CD14-positive monocyte (primary cell): ENCODE data around the gene C5. TPM values are rescaled to one million over a fixed set of nuclear protein-coding genes. Genes with fewer than 3 reads are reported as not detected.
A peak's percentile ranks its signal among the peaks of the same experiment; 100 is the strongest.

Experiments used
- DNase-seq, 3 donors: peaks; one replicate each; pipeline ENCODE4 v3.0.0-alpha.2; 2011 to 2022
- H2AFZ ChIP-seq: 2 replicates; pipeline ENCODE4 v1.6.0; 2012; ENCODE audit warnings: mild to moderate bottlenecking, low read depth, low read length, inconsistent platforms; ENCODE audit not compliant: insufficient read depth, poor library complexity, severe bottlenecking
- H3K27ac ChIP-seq, 2 donors: 1 replicate in 1 of 2; 2 replicates in 1 of 2; pipeline ENCODE4 v1.5.1; 2012 to 2013; ENCODE audit warnings: low read length in 2 of 2, control low read depth in 1 of 2, inconsistent platforms in 1 of 2, low read depth in 1 of 2, mild to moderate bottlenecking in 1 of 2
- H3K27me3 ChIP-seq, 2 donors: one replicate each; pipeline versions ENCODE4 v1.6.0 to v1.6.1; 2011 to 2013; ENCODE audit warnings: low read length in 2 of 2; ENCODE audit not compliant: control insufficient read depth in 2 of 2, insufficient read depth in 2 of 2
- H3K36me3 ChIP-seq, 2 donors: replicated peaks in 1 of 2; 1 replicate in 1 of 2; 2 replicates in 1 of 2; pipeline versions ENCODE4 v1.5.1 to v1.6.1; 2012 to 2013; ENCODE audit warnings: low read length in 2 of 2, control low read depth in 1 of 2, inconsistent platforms in 1 of 2, mild to moderate bottlenecking in 1 of 2; ENCODE audit not compliant: insufficient read depth in 2 of 2, control insufficient read depth in 1 of 2
- H3K4me1 ChIP-seq, 2 donors: 1 replicate in 1 of 2; 2 replicates in 1 of 2; pipeline versions ENCODE4 v1.5.1 to v1.6.1; 2012 to 2013; ENCODE audit warnings: low read length in 2 of 2, control low read depth in 1 of 2, inconsistent platforms in 1 of 2, mild to moderate bottlenecking in 1 of 2, moderate library complexity in 1 of 2; ENCODE audit not compliant: insufficient read depth in 2 of 2, control insufficient read depth in 1 of 2
- H3K4me2 ChIP-seq: replicated peaks from 2 replicates; pipeline ENCODE3; 2012; ENCODE audit warnings: low read length, moderate library complexity, mild to moderate bottlenecking; ENCODE audit not compliant: poor library complexity, severe bottlenecking; ENCODE audit errors: extremely low read depth
- H3K4me3 ChIP-seq, 3 experiments: fragments of 200-600 bp in 1 of 3; sonication (generic) in 1 of 3; replicated peaks in 1 of 3; 1 replicate in 2 of 3; 2 replicates in 1 of 3; pipeline ENCODE4 v1.5.1; 2011 to 2013; ENCODE audit warnings: low read length in 3 of 3, mild to moderate bottlenecking in 3 of 3, control low read depth in 2 of 3, low read depth in 2 of 3, inconsistent platforms in 1 of 3, moderate library complexity in 1 of 3
- H3K79me2 ChIP-seq: 2 replicates; pipeline ENCODE4 v1.6.0; 2012; ENCODE audit warnings: mild to moderate bottlenecking, control low read depth, inconsistent platforms, low read length, moderate library complexity; ENCODE audit not compliant: insufficient read depth
- H3K9ac ChIP-seq: 2 replicates; pipeline ENCODE4 v1.6.0; 2017; ENCODE audit warnings: low read length, mild to moderate bottlenecking; ENCODE audit not compliant: insufficient read depth, poor library complexity, severe bottlenecking
- H3K9me3 ChIP-seq, 2 donors: replicated peaks in 1 of 2; 1 replicate in 1 of 2; 2 replicates in 1 of 2; pipeline versions ENCODE4 v1.5.1 to v1.6.1; 2012 to 2013; ENCODE audit warnings: low read length in 2 of 2, control low read depth in 1 of 2; ENCODE audit not compliant: control insufficient read depth in 1 of 2, insufficient read depth in 1 of 2
- H4K20me1 ChIP-seq: 2 replicates; pipeline ENCODE4 v1.6.0; 2012; ENCODE audit warnings: mild to moderate bottlenecking, low read length, control low read depth, moderate library complexity; ENCODE audit not compliant: insufficient read depth
- H3K27ac Mint-ChIP-seq, 7 donors: one replicate each; pipeline ENCODE4 v1.8.0; 2020; ENCODE audit warnings: mild to moderate bottlenecking in 7 of 7, mixed read lengths in 7 of 7, moderate library complexity in 6 of 7, inconsistent platforms in 2 of 7
- H3K27me3 Mint-ChIP-seq, 3 donors: one replicate each; pipeline ENCODE4 v1.8.0; 2021 to 2022; ENCODE audit warnings: low read depth in 3 of 3, mild to moderate bottlenecking in 3 of 3, mixed read lengths in 3 of 3, moderate library complexity in 3 of 3, inconsistent platforms in 1 of 3
- H3K36me3 Mint-ChIP-seq, 2 donors: one replicate each; pipeline ENCODE4 v1.8.0; 2020; ENCODE audit warnings: mixed read lengths in 2 of 2, inconsistent platforms in 1 of 2, mild to moderate bottlenecking in 1 of 2
- H3K4me1 Mint-ChIP-seq: one replicate; pipeline ENCODE4 v1.8.0; 2020; ENCODE audit warnings: mild to moderate bottlenecking, mixed read lengths
- H3K4me3 Mint-ChIP-seq, 2 donors: one replicate each; pipeline ENCODE4 v1.8.0; 2020; ENCODE audit warnings: mild to moderate bottlenecking in 2 of 2, mixed read lengths in 2 of 2, moderate library complexity in 1 of 2
- H3K9me3 Mint-ChIP-seq, 7 donors: one replicate each; pipeline ENCODE4 v1.8.0; 2020 to 2022; ENCODE audit warnings: mixed read lengths in 7 of 7, mild to moderate bottlenecking in 6 of 7, moderate library complexity in 6 of 7, inconsistent platforms in 2 of 7
- WGBS: methylation state at CpG from one replicate; pipeline ENCODE4 v1.1.5; 2013; ENCODE audit warnings: missing lambda C conversion rate; ENCODE audit not compliant: insufficient coverage; 5-methylcytosine and 5-hydroxymethylcytosine counted together
- intact Hi-C, 2 donors: fragments of 100-400 bp; cut with micrococcal nuclease; formaldehyde crosslinking; loops; one replicate each; pipeline versions ENCODE4 v1.15.0 to v1.15.1; 2023
- polyA plus RNA-seq, 3 donors: library from polyadenylated mRNA; depleted of rRNA in 1 of 3; unstranded in 2 of 3; stranded (reverse) in 1 of 3; fragments of 300-500 nt in 2 of 3; fragments of >200 nt in 1 of 3; fragmentation: Illumina TruSeq in 2 of 3; gene quantifications; 1 replicate in 2 of 3; 2 replicates in 1 of 3; pipeline ENCODE4 v1.2.3, GENCODE V29; 2012 to 2021
- TF ChIP-seq, protein P1 (sequence below): fragments of 200-600 bp; IDR thresholded peaks from one replicate; pipeline ENCODE4 v1.8.0; 2022; ENCODE audit warnings: antibody characterized with exemption, mild to moderate bottlenecking

C5 gene
- polyA plus RNA-seq, 3 donors, result 0.66 to 3.5 (median 1.2) TPM

DNA sequence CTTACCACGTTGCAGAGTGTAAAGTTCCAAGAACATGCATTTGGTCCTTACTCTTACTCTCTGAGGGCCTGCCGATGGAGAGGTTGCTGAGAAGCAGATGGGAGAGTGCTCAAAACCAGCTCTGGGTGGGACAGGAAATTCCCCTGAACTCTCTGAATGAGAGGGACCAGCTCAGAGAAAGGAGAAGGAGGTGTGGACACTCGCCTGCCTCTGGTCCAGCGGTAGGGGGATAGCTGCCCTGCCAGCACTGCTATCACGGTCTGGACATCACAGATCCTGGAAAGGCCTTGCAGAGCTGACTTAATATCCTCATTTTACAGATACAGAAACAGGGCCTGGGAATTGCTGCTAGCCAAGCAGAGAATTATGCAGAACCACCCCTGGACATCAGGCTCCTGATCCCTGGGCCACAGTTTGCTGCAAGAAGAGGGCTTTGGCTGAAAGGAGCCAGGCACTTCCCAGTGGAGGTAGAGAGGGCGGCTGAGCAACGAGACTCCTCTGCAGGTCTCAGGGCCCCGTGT lies 128.4 kb downstream of the C5 start:
- Histone ChIP-seq H3K27ac (no peak overlapping the region), H3K27me3 (no peaks in the 10 kb centered on the region), H2AFZ (no peak overlapping the region), H3K4me1 (peaks cover 13 to 15% of the 10 kb centered on the region in 2 donors), H3K9me3 (no peaks in the 10 kb centered on the region), H3K9ac (no peak overlapping the region), H3K4me2 (no peak overlapping the region), H3K4me3 (no peak overlapping the region), H3K79me2 (no peaks in the 10 kb centered on the region), H4K20me1 (no peaks in the 10 kb centered on the region), H3K36me3 (no peaks in the 10 kb centered on the region)
- TF ChIP-seq, protein P1, sequence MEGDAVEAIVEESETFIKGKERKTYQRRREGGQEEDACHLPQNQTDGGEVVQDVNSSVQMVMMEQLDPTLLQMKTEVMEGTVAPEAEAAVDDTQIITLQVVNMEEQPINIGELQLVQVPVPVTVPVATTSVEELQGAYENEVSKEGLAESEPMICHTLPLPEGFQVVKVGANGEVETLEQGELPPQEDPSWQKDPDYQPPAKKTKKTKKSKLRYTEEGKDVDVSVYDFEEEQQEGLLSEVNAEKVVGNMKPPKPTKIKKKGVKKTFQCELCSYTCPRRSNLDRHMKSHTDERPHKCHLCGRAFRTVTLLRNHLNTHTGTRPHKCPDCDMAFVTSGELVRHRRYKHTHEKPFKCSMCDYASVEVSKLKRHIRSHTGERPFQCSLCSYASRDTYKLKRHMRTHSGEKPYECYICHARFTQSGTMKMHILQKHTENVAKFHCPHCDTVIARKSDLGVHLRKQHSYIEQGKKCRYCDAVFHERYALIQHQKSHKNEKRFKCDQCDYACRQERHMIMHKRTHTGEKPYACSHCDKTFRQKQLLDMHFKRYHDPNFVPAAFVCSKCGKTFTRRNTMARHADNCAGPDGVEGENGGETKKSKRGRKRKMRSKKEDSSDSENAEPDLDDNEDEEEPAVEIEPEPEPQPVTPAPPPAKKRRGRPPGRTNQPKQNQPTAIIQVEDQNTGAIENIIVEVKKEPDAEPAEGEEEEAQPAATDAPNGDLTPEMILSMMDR, result no peak
- Mint-ChIP-seq H3K27me3 (no peaks in the 10 kb centered on the region), H3K27ac (peak overlapping the region in 2 of 7 donors; percentile 5 to 54), H3K36me3 (peaks cover 14 to 17% of the 10 kb centered on the region in 2 donors), H3K4me3 (no peak overlapping the region), H3K9me3 (peaks cover 0 to 6% (median 2%) of the 10 kb centered on the region in 7 donors), H3K4me1 (peaks cover 20% of the 10 kb centered on the region)
- intact Hi-C loops, result no loop called here
- 83% methylated on average over 2 of the region's 8 CpGs for WGBS
- DNase-seq, result no peak

DNA sequence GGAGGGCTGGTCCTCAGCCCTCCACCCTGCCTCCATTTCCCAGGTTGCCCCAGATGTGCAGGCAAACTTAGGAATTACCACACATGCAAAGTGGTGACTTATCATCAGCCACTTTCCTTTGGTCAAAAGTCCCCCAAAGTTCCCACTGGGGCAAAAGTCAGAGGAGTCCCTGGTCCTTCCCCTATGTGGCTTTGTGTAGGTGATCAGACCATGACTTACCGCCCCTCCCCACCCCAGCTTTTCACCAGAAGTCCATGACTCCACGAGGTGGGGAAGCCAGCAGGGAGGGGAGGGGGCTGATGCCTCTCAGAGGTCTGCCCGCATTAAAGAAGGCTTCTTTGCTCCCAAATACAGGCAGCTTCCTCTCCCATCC lies 129.3 kb downstream of the C5 start:
- H3K9me3 Mint-ChIP-seq, result peaks cover 0 to 6% (median 2%) of the 10 kb centered on the region in 7 donors
- H3K36me3 Mint-ChIP-seq, result peaks cover 15 to 17% of the 10 kb centered on the region in 2 donors
- Histone ChIP-seq H3K9ac (no peak overlapping the region), H3K79me2 (no peaks in the 10 kb centered on the region), H3K36me3 (no peaks in the 10 kb centered on the region), H3K4me3 (no peak overlapping the region), H3K4me1 (peaks cover 4 to 6% of the 10 kb centered on the region in 2 donors), H3K27me3 (no peaks in the 10 kb centered on the region), H3K4me2 (no peak overlapping the region), H4K20me1 (no peaks in the 10 kb centered on the region), H2AFZ (no peak overlapping the region), H3K27ac (no peak overlapping the region), H3K9me3 (no peaks in the 10 kb centered on the region)
- TF ChIP-seq, protein P1, result no peak
- H3K27ac Mint-ChIP-seq, result peak overlapping the region in 2 of 7 donors; percentile 31 to 33
- intact Hi-C loops, result no loop called here
- peaks cover 11% of the 10 kb centered on the region for H3K4me1 Mint-ChIP-seq
- DNase-seq, result peak in 1 of 3 donors; percentile 86
- no peak overlapping the region for H3K4me3 Mint-ChIP-seq
- H3K27me3 Mint-ChIP-seq, result no peaks in the 10 kb centered on the region
- no CpG with 5 or more reads among the region's 3 CpGs for WGBS
